UCSD-AML1 (cell line): Measurements from ENCODE around the gene SLC5A3.

Experiments used
- DNase-seq: peaks from one replicate; lab custom pipeline; 2025; ENCODE audit not compliant: unreplicated experiment; lab: John Stamatoyannopoulos, UW

Gene SLC5A3

DNA sequence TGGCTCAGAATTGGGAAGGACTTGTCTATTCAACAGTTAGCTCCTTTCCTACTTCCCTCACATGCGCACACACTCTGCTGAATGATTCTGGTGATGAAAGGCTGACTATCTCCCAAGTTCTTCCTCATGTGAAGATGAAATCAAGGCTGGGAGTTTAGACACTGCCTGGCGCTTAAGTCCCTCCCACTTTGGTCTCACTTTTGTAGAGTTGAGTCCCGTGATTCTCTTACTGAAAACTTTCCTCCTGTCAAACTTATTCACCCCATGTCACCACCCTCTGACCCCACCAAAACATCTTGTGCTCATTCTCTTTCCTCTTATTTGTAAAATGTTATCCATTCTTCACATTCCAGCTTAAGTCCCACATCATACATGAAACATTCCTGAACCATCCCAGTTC is 8.4 kb upstream of the SLC5A3 start:
- DNase-seq = no peak

DNA sequence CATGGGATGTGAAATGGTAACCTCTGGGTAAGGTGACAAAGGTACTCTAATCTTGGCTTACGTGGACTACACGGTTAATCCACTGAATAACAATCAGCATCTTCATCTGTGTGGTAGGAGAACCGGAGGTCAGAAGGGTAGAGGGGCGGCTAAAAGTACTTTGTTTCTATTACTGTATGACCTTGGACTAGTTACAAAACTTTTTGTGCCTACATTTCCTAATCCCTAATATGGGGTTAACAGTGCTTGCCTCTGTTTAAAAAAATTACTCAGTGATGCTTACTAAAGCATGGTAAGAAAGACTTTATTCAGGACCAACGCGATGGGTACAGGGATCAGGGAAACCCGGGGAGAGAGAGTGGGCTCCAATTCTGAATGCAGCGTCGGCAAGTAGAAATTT is 1.7 kb upstream of the SLC5A3 start:
- DNase-seq = no peak

DNA sequence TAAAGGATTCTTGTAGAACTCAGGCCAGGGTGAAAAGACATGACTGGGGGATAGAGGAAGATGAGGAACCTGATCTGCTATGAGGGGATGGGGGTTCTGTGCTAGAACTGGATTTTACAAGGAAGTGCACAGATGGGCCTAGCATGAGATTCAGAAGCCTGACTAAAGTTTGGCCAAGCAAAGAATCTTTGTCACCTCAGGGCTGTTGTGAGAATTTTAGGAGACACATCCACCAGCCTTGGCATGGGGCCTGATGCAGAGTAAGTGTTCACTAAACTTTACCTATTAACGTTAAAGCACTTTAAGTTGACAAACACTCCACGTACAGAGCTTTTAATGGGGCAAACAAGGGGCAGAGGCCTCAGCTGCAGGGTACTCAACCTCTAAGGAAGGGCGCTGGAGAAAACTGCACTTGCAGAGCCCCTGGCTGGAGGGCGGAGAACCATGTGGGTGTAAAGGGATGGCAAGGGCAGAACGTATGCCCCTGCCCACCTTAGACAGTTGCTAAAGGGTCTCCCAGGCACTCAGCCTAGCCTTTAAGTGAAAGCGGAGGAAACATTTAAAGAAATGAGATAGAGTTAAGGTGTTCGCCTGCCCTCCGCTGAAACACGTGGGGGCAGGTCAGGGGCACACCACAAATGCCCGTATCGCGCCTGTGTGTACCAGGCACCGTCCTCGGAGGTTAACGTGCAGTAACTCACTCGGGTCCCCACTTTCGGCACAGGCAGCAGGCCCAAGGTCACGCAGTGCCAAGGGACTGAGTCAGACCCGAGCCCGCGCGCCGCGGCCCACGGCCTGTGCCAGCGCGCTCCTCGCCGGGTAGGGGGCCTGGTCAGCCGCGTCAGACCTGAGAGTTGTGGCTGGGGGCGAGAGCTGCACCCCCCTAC is 990 bp upstream of the SLC5A3 start:
- no peak for DNase-seq

DNA sequence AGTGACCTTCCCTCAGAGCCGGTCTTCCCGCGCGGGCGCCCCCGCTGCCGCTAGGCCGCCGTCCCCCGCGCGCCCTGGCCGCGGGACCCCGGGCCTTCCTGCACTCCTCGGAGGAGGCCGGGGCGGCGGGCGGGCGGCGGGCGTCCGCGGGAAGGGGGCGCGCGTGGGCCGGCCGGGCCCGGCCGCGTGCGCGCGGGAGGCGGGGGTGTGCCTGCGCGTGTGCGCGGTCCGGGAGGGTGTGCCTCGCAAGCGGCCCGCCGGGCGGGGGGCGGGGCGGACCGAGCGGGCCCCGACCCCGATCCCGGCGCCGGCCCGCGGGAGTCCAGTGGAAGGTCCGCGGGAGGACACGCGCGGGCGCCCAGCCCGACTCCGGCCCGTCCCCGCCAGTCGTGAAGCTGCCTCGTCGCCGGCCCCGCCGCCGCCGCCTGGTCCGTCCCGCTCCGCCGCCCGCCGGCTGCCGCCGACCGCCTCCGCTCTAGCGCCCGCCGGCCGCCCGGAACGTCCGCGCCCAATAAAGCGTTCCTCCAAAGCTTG is 438 bp downstream of the SLC5A3 start:
- peak; percentile 60 for DNase-seq

DNA sequence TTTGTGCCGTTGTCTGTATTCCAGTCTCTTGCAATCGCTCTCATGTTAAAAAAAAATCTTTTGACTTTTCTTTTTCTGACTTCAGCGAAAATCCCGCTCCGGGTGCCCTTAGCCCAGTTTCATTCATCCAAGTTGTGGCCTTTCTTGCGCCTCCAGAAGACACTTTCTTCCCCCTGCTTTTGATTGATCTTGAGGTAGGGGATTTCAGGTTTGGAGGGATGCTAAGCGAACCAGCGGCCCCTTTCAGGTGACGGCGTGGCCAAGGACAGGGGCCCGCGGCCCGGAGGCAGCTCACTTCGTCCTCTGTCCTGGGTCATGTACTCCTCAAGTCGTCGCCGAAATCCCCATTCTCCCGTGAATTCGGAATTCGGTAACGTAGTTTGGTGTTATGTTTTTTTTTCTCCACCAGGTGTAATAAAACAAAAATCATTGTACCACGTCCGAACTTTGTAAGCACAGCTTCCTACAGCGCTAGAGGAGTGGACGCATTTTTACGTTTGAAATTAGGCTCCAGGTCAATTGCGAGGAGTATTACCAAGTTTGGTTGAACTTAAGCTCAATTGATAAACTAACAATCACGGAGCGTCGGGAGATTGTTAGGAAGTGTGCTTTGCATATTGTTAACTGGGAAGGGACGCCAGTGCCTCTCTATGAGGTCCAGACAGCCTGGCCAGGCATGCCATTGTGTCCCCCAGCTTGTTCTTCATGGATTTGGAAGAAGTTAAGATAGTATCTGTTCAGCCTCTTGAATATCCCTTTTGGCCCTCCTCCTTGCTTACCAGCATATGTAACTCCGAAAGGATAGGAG is 1.1 kb downstream of the SLC5A3 start:
- DNase-seq = no peak

DNA sequence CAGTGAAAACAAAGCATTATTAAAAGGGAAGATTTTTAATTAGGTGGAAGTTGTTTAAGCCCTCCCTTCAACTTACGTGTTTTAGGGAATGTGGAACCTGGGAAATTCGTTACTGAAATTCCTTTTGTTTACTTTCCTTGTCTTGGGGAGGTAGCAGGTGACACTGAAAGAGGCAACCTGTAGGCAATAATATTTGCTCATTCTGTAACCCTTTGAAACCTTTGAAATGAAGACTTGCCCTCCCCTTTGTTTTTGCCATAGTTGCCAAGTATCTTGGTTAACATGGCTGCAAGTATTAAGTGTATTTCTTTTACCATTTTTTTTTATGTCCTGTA is 1.7 kb downstream of the SLC5A3 start:
- no peak for DNase-seq

DNA sequence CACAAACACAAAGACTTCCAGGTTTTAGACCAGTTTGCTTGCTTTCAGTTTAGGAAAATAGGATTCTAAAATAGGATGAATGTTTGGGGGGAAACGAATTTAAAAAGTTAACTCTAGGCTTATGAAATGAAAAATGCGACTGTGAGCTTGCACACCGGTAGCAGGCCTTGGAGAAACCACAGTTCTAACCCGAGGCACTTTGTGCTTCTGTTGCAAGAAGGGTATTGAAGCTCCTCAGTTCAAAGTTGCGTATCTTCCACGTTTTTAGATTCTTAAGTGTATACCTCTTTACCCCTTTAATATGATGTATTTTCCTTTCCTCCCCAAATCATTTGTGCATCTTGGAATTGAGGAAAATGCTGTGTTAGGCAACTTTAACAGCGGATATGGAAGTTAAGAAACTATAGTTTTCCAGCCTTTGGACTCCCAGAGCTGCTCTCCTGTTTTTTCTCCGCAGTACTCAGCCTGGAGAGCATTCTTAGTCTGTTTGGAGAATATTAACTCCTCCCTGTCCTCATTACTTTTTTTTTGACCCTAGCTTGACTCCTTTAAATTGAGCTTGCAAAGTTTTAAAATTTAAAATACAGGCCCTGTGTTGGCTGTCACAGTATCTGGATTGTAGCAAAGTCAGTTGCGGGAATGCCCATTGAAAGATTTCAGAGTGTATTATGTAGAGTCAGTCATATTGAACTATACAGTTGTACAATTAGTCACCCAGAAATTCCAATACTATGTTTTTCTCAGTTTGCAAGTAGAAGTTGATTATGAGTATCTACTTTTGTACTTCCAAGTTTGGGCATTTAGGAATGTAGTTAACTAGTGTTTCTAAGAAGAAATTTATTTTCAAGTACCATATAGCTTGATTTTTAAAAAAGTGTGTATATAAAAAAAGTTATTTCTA is 2.6 kb downstream of the SLC5A3 start:
- DNase-seq = no peak

DNA sequence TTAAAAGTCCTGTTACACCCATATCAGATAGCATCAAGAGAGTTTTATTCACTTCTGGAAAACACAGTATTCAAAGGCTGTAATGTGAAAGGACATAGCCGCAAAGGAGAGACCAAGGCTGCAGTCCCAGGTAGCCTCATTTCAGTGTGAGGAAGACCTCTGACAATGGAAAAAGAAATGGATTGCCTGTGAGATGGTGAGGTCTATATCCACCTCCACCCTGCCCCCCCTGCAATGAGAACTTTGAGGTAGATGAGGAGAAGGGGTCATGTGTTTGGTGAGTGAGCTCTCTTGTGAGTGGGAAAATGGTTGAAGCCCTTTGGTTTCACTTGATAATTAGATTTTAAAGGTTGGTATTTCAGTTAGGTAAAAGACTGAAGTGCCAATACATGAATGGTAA is 3.5 kb downstream of the SLC5A3 start:
- DNase-seq = no peak

DNA sequence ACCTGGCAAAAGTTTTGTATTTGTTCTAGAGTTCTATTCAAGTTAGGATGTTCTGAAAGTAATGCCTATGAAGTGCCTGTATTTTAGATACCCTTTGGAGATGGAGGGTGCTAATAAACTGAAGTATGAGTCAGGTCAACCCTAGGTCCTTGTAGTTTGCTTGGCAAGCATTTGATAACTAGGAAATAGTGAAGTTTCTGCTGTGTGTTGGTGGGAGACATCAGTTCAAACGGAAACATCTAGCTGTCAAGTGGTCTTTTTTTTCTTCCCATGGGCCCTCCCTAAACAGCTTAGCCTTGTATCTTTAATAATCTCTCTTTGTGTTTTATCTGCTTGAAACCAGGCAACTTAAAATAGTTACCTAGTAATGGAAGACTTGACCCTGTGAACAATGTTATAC is 4.5 kb downstream of the SLC5A3 start:
- DNase-seq = no peak

DNA sequence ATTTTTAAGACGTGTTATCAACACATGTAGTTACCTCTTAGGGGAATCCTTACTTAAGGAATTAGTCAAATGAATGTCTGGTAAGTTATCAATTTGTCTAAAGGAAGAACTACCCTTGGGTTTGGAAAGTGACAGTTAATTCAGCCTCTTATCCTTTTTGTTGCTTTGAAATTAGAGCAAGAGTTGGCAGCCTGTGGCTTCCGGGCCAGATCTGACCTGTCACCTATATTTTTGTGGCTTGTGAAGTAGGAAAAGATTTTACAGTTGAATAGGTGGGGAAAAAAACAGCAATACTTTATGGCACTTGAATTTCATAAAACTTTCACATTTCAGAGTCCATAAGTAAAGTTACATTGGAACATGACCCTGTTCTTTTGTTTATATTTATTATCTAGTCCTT is 5.5 kb downstream of the SLC5A3 start:
- DNase-seq = no peak

DNA sequence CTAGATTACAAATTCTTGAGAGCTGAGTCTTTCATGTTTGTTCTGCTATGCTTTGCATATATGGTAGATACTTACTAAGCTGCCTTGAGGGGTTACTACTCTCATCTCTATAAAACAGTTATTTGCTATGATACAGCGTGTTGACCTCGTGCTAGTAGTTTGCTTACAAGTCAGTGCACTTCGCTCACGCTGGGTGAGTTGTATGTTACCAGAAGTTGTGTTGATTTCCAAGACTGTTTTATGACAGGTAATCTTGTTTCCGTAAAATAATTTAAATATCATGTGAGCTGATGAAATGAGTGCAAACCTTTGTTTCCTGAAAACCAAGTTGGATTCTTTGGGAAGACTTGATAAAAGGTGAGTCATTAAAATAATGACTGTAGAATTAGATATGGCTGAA is 7.3 kb downstream of the SLC5A3 start:
- DNase-seq = no peak

DNA sequence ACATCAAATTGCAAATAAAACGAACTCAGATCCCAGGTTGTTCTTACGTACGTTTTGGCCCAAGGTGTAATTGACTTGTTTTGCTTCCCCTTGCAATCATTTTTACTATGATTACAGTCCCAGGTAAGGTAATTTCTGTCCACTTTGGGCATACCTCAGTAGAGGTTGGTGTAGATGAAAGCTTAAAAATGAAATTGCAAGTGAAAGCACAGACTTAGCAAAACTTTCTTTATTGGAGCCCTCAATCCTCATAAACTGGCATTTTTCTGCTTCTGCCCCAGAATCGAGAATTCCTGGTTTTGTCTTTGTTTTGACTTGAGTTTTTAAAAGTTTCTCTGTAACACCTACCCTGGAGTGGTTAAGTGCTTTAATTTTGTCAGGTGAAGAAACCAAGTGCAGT is 9.4 kb downstream of the SLC5A3 start:
- DNase-seq = no peak

DNA sequence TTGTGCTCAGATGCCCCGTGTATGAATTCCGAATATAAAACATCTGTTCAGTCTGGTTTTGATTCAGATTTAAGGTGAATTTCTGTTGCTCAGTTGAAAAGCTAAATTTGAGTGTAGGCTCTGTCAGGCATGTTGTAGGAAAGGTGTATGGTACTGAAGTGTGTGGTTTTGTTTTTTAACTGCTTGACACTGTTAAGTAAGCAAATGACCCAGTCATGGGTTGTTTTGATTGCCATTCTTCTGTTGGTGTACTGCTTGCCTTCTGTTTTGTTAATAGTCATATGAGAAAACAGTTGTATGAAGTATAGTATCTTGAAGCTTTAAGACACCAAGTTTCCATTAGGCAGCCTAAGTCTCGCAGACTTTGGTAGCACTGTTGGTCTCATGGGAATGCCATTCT is 10.0 kb downstream of the SLC5A3 start:
- DNase-seq = no peak

DNA sequence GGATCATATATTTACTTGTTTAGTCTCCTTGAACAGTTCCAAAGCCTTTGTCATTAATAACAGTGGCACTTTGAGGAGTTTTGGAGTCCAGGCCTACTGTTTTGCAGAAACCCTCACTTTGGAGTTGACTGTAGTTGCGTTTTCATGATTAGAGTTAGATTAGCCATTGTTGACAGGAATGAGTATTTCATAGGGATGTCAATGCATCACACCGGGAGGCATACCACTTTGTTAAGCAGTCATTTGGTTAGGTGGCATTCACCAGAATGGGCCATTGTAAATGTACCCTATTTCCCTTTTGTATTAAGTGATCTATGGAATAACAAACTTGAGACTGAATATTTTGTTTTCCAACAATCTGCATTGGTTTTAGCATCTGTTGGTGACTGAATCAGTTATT is 11.8 kb downstream of the SLC5A3 start:
- no peak for DNase-seq

DNA sequence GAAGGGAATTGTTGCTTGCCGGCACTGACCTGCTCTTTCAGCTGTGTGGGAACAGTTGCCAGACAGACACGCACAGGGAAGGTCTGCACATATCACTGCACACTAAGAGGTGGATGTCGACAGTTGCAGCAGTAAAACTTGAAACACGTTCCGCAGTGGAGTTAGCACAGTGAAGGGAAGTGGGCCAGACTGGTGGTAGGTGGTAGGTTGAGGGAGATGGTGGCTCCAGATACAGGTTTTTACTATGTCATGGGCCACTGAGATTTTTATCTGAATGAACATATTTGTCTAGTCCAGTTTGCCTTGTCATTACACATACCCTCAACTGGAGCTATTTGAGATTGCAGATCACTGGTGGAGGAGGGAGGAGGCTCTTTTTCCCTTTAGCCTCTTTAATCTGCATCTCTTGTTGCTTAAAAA is 13.5 kb downstream of the SLC5A3 start:
- DNase-seq = no peak

DNA sequence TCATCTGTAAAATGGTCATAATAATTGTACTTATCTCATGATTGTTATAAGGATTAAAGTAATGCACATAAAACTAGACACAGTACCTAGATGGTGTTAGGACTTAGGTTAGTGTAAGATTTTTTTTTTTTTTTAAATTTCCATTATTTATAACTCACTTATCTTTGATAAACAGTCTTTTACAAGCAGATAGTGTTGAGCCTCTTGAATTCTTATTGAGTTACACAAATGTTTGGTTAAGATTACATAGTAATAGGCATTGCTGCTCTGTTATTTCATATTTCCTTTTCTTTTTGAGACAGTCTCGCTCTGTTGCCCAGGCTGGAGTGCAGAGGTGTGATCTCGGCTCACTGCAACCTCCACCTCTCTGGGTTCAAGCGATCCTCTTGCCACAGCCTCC is 15.4 kb downstream of the SLC5A3 start:
- DNase-seq = no peak

DNA sequence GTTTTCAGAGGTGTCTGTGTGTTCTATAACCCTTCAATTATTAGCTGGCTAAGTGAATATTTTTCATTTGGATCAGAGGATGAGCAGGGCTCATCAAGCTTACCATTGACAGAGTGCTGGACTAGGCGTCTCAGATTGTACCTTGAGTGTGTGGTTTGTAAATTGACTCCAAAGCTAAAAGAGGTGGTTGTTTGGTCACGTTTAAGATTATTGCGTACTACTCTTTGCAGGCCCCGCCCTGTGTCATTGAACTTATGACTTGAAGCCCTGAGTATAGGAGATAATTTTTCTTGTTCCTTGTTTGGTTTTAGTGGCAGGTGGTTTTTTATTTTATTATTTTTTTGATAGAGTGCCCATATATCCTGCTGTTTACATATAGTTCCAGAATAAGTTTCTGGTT is 17.7 kb downstream of the SLC5A3 start:
- DNase-seq = no peak

DNA sequence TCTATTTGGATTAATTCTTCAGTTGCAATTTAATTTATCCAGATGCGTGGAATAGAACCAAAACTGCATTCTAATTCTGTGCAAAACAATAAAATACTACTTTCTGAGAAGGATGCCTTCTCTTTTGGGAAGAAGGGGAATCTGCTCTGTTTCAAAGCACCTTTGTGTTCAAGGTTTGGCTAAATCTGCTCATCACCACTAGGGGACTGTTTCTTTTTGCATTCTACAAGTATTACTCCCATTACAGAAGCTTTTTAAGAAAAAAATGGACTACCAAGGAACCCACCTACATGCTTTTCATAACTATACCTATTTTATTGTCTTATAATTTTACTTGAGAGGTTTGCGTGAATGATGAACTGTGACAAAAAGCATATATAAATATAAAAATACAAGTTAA is 18.2 kb downstream of the SLC5A3 start:
- no peak for DNase-seq

DNA sequence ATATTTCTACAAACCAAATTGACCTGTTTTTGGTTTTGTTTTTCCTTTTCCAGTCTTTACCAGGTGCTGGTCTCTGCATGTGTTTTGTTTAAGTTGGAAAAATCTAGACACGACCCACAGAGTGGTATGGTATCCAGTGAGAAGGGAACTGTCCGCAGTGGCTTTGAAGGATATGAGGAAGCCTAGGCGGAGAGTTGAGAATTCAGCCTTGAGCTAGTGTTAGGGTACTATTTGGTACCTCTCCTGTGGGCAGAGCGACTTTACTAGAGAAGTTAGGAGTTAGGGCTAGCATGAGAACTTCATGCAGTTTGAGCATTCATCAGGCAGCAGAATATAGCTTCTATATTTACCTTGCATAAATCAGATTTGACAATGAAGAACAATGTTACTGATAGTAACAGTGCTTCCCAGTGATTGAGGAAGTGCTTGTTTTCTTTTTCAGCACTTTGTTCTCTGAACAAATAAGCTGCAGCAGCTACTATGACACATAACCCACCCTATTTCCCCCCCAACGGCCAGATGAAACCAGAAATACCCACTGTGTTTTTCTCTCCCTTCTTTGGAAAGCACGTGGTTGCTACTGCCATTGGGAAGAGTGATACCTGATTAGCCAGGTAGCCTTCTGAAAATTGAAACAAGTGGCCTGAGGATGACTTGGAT is 19.0 kb downstream of the SLC5A3 start:
- DNase-seq = no peak

DNA sequence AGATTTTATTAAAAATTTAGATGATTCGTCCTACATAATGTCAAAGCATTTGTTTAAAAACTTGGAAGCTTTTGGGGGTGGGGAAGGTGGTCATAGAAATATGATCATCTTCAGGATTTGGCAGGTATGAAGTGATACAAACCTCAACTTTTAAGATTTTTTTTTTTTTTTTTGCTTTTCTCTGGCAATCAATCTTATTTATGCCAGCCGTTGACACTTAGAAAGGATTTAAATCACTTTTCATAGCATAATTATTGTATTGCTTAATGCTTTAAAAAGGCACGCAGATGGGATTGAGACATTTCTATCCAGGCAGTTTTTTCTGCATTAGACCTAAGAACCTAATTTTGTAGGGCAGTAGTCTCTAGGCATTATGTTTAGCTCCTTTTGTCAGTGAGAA is 19.7 kb downstream of the SLC5A3 start:
- DNase-seq = no peak

DNA sequence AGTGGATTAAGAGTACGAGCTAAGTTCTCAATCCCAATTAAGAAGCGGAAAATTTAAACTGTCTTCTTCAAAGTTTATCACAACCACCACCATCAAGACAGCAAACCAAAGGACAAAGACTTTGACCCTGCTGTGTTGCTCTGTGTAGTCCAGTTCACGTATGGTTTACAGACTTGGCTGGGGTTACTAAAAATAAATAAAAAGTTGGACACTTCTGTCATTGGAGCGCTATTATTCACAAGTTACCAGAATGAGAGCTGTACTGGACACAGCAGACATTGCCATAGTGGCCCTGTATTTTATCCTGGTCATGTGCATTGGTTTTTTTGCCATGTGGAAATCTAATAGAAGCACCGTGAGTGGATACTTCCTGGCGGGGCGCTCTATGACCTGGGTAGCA is 21.6 kb downstream of the SLC5A3 start:
- DNase-seq = no peak
